Right kidney (tissue), 1 donor: ENCODE measurements around the gene ARID1B.
"Not testable (repeated sequence)": the region's sequence is repeated elsewhere in the genome, so short reads cannot be mapped to it uniquely, and the experiment has no call there.

Source experiments
- DNase-seq: peaks from one replicate; pipeline ENCODE4 v3.0.0-alpha.2; 2016

The ARID1B gene

GRCh38 chr6:157021993-157022740, 245.0 kb downstream of the ARID1B start:
- DNase-seq = peak; percentile 51

GRCh38 chr6:157023958-157024357, 246.8 kb downstream of the ARID1B start:
- no peak for DNase-seq

- no peak for DNase-seq
Measured at GRCh38 chr6:157024745-157025144, 247.6 kb downstream of the ARID1B start.

GRCh38 chr6:157025437-157025836, 248.3 kb downstream of the ARID1B start:
- DNase-seq = no peak

GRCh38 chr6:157029980-157030690, 253.0 kb downstream of the ARID1B start:
- DNase-seq = no peak

- no peak for DNase-seq
Measured at GRCh38 chr6:157030755-157031154, 253.6 kb downstream of the ARID1B start.

- no peak for DNase-seq
Measured at GRCh38 chr6:157032923-157033322, 255.7 kb downstream of the ARID1B start.

- no peak for DNase-seq
Measured at GRCh38 chr6:157033428-157034140, 256.4 kb downstream of the ARID1B start.

- DNase-seq = no peak
Measured at GRCh38 chr6:157034436-157035230, 257.5 kb downstream of the ARID1B start.

- no peak for DNase-seq
Measured at GRCh38 chr6:157035546-157035945, 258.4 kb downstream of the ARID1B start.

GRCh38 chr6:157036245-157036711, 259.1 kb downstream of the ARID1B start:
- no peak for DNase-seq

GRCh38 chr6:157037165-157037564, 260.0 kb downstream of the ARID1B start:
- DNase-seq = no peak

GRCh38 chr6:157038610-157039009, 261.4 kb downstream of the ARID1B start:
- DNase-seq = no peak

GRCh38 chr6:157039639-157040038, 262.5 kb downstream of the ARID1B start:
- DNase-seq = not testable (repeated sequence)

GRCh38 chr6:157040191-157040590, 263.0 kb downstream of the ARID1B start:
- DNase-seq = no peak

GRCh38 chr6:157045831-157046454, 268.8 kb downstream of the ARID1B start:
- no peak for DNase-seq

GRCh38 chr6:157046776-157047175, 269.6 kb downstream of the ARID1B start:
- no peak for DNase-seq

GRCh38 chr6:157047328-157047727, 270.1 kb downstream of the ARID1B start:
- DNase-seq = no peak

- DNase-seq = no peak
Measured at GRCh38 chr6:157047951-157048350, 270.8 kb downstream of the ARID1B start.

- DNase-seq = no peak
Measured at GRCh38 chr6:157049133-157049532, 272.0 kb downstream of the ARID1B start.

- no peak for DNase-seq
Measured at GRCh38 chr6:157050537-157051265, 273.5 kb downstream of the ARID1B start.
